T-helper 2 cell treated with Interferon-gamma antibody and Interleukin-4, amounts not matched to agents 5 μg/mL and 100 μg/mL, for 36 hours (primary cell): ENCODE data around the gene WDR7.

ENCODE experiments used
- DNase-seq: peaks from one replicate; pipeline ENCODE4 v3.0.0; 2021; ENCODE audit warnings: low spot score
- H3K27ac Mint-ChIP-seq: one replicate; pipeline ENCODE4 v1.8.0; 2021; ENCODE audit warnings: mild to moderate bottlenecking, mixed read lengths
- H3K27me3 Mint-ChIP-seq: one replicate; pipeline ENCODE4 v1.8.0; 2021; ENCODE audit warnings: low read depth, mixed read lengths
- H3K36me3 Mint-ChIP-seq: one replicate; pipeline ENCODE4 v1.8.0; 2021; ENCODE audit warnings: low read depth, mixed read lengths
- H3K4me1 Mint-ChIP-seq: one replicate; pipeline ENCODE4 v1.8.0; 2021; ENCODE audit warnings: low read depth, mixed read lengths
- H3K4me3 Mint-ChIP-seq: one replicate; pipeline ENCODE4 v1.8.0; 2022; ENCODE audit warnings: mild to moderate bottlenecking, moderate library complexity, mixed read lengths
- H3K9me3 Mint-ChIP-seq: one replicate; pipeline ENCODE4 v1.8.0; 2021; ENCODE audit warnings: mixed read lengths

WDR7 gene

DNA sequence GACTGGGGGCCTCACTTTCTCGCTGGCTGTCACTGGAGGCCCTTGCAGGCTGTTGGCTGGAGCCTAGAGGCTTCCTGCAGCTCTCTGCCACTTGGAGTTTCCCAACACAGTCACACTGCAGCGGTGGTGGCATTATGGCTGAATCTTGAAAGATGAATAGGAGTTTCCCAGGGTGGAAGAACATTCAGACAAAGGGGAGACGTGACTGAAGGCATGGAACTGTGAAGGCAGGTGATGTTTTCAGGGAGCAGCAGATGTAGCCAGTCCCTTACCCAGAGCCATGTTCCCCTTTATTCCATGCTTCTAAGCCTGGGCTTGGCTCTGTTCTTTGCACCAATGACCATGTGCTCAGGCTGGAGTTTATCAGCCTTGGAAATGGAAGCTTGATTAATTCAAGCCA, 389.0 kb downstream of the WDR7 start:
- H3K27ac Mint-ChIP-seq: no peak overlapping the region
- peaks cover 1% of the 10 kb centered on the region for H3K27me3 Mint-ChIP-seq
- H3K4me1 Mint-ChIP-seq: no peaks in the 10 kb centered on the region
- H3K36me3 Mint-ChIP-seq: no peaks in the 10 kb centered on the region
- H3K4me3 Mint-ChIP-seq: no peak overlapping the region
- no peak for DNase-seq
- no peaks in the 10 kb centered on the region for H3K9me3 Mint-ChIP-seq

DNA sequence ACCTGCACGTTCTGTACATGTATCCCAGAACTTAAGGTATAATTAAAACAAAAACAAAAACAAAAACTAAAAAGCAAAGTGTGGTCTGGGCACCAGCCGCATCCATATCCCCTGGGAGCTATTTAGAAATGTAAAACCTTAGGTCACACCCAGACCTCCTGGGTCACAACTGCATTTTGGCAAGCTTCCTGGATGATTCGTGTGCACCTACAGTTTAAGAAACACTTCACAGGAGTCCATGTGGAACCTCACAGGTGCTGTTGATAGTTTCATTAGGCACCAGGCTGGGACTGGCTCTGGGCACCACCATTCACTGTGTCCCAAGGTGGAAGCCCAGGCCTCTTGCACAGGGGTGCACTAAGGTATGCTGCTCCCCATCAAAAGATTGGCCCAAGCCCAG, 392.1 kb downstream of the WDR7 start:
- Mint-ChIP-seq H3K27ac (no peak overlapping the region), H3K4me3 (no peak overlapping the region), H3K27me3 (peaks cover 1% of the 10 kb centered on the region), H3K4me1 (no peaks in the 10 kb centered on the region), H3K9me3 (no peaks in the 10 kb centered on the region), H3K36me3 (no peaks in the 10 kb centered on the region)
- no peak for DNase-seq

DNA sequence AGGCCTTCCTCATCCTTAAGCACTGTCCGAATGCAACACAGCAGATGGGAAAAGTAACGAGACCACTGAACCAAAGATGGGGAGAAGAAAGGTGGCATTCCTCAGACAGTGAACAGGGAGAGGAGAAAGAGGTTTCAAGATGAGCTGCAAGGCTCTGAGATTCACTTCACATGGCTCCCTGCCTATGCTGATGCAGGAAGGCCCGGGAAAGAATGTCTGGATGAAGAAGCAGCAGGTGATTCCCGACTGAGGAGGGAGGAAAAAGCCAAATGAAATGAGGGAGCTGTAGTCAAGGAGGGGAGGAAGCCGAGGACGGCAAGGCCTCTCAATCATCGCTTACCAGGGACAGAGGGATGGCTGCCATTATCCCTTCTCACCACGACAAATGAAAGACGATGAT, 397.2 kb downstream of the WDR7 start:
- peaks cover 2% of the 10 kb centered on the region for H3K4me1 Mint-ChIP-seq
- no peaks in the 10 kb centered on the region for H3K9me3 Mint-ChIP-seq
- peaks cover 1% of the 10 kb centered on the region for H3K27me3 Mint-ChIP-seq
- no peaks in the 10 kb centered on the region for H3K36me3 Mint-ChIP-seq
- DNase-seq: no peak
- H3K4me3 Mint-ChIP-seq: no peak overlapping the region
- no peak overlapping the region for H3K27ac Mint-ChIP-seq

DNA sequence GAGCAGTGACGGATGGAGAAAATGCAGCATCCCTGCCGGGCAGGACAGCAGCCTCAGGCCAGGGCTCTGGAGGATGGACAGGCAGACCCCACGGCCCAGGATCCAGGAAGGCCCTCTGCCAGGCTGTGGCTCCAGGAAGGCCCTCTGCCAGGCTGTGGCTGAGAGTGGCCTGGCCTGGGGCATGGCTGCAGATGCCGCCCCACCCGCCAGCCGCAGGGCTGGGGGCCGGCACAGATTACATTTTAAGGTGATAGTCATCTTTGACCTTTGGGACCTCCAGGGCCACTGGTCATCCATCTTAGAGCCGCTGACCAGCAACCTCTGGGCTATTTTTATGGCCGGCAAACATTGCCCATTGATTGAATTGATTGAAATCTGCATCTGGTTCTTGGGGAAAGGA, 397.7 kb downstream of the WDR7 start:
- Mint-ChIP-seq H3K4me3 (no peak overlapping the region), H3K27ac (no peak overlapping the region), H3K27me3 (peaks cover 1% of the 10 kb centered on the region), H3K4me1 (peaks cover 2% of the 10 kb centered on the region), H3K9me3 (no peaks in the 10 kb centered on the region), H3K36me3 (no peaks in the 10 kb centered on the region)
- DNase-seq: no peak

DNA sequence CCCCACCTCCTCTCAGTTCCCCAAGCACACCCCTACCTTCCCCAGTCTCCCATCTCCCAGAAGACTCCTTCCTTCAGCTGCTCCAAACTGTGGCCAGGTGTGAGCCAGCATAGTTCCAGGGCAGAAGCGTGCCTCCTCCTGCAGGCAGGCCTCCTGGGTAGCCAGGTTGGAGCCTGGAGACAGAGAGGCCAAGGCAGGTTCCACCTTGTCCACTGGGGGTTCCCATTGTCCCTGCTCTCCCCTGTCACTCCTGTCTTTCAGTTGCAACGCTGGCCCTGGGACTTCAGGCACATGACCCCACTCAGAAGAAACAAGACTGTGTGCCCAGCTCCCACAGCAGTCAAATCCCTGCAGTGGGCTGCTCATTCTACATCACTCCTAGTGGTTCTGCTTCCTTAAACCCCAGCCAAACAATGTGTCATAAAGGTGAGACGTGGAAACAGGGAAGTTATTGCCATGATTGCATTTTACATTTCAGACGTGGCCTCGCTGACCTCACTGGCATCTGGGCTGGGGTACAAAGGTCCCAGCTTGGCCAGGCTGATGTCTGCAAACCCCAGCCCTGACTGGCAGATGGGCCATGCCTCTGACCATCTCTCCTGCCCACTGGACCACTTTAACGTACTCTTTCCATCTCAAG, 399.3 kb downstream of the WDR7 start:
- no peak overlapping the region for H3K27ac Mint-ChIP-seq
- peaks cover under 1% of the 10 kb centered on the region for H3K27me3 Mint-ChIP-seq
- H3K4me3 Mint-ChIP-seq: no peak overlapping the region
- DNase-seq: no peak
- H3K9me3 Mint-ChIP-seq: peaks cover 8% of the 10 kb centered on the region
- no peaks in the 10 kb centered on the region for H3K36me3 Mint-ChIP-seq
- peaks cover 2% of the 10 kb centered on the region for H3K4me1 Mint-ChIP-seq

DNA sequence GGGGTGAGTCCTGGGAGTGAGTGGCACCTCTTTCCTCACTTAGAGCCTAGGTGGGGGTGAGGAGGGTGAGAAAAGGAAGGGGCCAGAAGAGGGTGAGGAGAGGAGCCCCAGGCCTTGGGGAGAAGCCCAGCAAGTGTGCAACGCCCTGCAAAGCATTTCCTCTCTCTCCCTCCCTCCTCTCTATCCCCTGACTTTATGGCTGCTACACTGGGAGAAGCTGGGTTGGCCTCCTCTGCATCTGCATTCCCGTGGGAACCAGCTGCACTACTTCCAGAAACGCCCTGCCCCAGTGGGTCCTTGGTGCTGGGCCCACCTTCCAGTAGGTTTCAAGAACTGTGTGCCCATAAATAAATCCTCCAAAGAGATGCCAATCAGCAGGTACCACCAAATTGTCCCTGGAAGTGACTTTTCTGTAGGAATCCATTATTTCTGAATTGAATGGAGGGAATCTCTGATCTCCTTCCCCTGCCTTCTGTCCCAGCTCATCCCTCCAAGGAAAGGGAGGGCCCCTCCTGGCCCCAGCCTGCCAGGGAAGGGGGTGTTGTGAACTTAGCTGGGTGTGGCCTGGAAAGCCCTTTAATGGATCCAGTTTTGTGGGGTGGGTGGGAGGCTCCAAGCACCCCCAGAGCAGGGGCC, 400.0 kb downstream of the WDR7 start:
- Mint-ChIP-seq H3K27me3 (peaks cover 7% of the 10 kb centered on the region), H3K4me1 (peaks cover 2% of the 10 kb centered on the region), H3K9me3 (peaks cover 8% of the 10 kb centered on the region), H3K27ac (no peak overlapping the region), H3K36me3 (no peaks in the 10 kb centered on the region), H3K4me3 (no peak overlapping the region)
- no peak for DNase-seq

DNA sequence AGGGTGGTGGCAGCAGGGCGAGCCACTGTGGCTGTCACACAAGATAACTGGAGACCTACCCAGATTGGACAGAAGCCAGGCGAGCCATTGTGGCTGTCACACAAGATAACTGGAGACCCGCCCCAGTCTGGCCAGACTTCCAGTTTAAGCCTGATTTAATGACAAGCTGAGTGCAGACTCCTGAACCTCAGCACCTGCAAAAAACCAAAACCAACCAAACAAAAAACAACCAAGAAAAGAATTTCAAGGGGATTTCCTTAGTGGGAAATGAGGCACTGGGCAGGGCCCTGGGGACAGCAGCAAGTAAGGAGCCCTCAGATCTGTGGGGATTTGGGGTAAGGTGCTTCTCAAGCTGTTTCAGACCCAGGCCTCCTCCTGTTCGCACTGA, 400.5 kb downstream of the WDR7 start:
- peaks cover 7% of the 10 kb centered on the region for H3K27me3 Mint-ChIP-seq

DNA sequence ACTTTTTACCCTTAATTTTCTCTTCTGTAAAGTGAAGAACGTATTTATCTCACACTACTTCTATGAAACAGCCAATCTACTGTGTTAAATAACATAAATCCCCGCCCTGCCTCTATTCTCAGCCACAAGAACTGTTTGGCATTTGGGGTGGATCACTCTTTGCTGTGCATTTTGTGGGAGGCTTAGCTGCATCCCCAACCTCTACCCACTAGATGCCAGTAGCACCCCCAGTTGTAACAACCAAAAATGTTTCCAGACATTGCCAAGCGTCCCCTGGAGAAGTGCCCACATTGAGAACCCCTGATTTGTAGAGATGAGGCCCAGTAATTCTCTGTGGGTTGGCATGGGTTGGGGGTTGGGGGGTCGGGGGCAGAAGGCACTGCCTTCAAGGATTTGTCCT, 401.0 kb downstream of the WDR7 start:
- H3K36me3 Mint-ChIP-seq: no peaks in the 10 kb centered on the region

More for the DNA sequence above, 400.5 kb downstream of the WDR7 start:
- Mint-ChIP-seq H3K4me1 (peaks cover 2% of the 10 kb centered on the region), H3K4me3 (no peak overlapping the region), H3K9me3 (peaks cover 8% of the 10 kb centered on the region), H3K27ac (no peak overlapping the region), H3K36me3 (no peaks in the 10 kb centered on the region)
- DNase-seq: no peak

DNA sequence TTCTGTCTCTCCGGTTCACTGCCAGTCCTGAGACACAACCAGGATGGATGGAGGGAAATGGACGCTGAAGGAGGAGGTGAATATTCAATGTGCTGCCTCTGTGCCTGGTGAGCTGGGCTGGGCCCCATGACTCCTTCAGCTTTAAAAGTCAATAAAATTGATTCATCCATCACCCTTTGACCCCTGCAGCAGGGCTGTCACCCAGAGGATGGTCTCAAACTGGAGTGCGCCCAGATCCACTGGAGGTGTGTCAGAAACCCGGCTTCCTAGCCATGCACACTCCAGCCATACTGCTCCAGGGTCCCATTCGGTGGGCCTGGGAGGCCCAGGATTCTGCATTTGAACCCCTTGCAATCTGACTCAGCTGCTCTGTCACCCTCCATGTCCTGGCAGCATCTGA, 401.6 kb downstream of the WDR7 start:
- peaks cover 8% of the 10 kb centered on the region for H3K9me3 Mint-ChIP-seq
- H3K27me3 Mint-ChIP-seq: peaks cover 9% of the 10 kb centered on the region
- DNase-seq: no peak
- no peak overlapping the region for H3K4me3 Mint-ChIP-seq
- H3K36me3 Mint-ChIP-seq: no peaks in the 10 kb centered on the region
- no peak overlapping the region for H3K27ac Mint-ChIP-seq
- peaks cover 3% of the 10 kb centered on the region for H3K4me1 Mint-ChIP-seq

More for the DNA sequence above, 401.0 kb downstream of the WDR7 start:
- Mint-ChIP-seq H3K27me3 (peaks cover 7% of the 10 kb centered on the region), H3K27ac (no peak overlapping the region), H3K4me1 (peaks cover 2% of the 10 kb centered on the region), H3K9me3 (peaks cover 8% of the 10 kb centered on the region), H3K4me3 (no peak overlapping the region)
- DNase-seq: no peak

DNA sequence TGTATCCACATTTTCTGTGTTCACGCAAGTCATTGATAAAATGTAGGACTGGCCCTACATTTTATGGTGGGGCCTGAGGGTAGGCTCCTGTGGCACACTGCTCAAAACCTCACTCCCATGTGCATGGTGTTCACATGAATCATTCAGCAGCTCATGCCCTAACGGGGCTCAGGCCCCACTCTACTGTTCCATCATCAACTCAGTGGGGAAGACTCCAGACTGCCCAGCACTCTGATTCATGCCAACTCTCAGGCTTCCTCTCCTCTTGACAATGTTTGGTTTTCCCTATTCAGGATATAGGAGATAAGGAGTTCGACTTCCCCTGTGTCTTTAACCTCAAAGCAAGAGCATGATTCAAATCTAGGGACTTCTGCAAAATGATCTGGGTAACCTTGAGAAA, 403.7 kb downstream of the WDR7 start:
- Mint-ChIP-seq H3K4me1 (peaks cover 5% of the 10 kb centered on the region), H3K4me3 (no peak overlapping the region), H3K36me3 (no peaks in the 10 kb centered on the region), H3K9me3 (peaks cover 8% of the 10 kb centered on the region), H3K27ac (no peak overlapping the region), H3K27me3 (peaks cover 14% of the 10 kb centered on the region)
- no peak for DNase-seq

DNA sequence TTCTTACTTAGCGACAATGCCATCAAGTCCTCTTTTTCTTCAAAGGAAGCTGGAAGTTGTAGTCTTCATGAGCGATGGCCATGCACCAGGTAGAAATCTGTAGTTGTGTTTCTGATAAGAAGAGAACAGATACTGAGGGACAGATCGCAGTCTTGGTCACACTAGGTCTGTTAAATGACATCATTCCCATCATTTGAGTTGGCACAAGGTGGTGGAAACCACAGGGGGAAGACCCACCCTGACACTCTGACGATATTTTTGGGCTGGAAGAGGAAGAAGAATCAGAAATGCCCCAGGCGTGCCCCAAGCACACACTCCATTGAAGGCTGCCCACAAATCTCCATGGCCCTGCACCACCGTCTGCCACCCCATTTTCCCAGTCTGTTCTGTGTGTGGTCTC, 406.7 kb downstream of the WDR7 start:
- Mint-ChIP-seq H3K4me1 (peaks cover 3% of the 10 kb centered on the region), H3K27me3 (peaks cover 14% of the 10 kb centered on the region), H3K9me3 (peaks cover 8% of the 10 kb centered on the region), H3K36me3 (no peaks in the 10 kb centered on the region), H3K4me3 (no peak overlapping the region), H3K27ac (no peak overlapping the region)
- DNase-seq: no peak

DNA sequence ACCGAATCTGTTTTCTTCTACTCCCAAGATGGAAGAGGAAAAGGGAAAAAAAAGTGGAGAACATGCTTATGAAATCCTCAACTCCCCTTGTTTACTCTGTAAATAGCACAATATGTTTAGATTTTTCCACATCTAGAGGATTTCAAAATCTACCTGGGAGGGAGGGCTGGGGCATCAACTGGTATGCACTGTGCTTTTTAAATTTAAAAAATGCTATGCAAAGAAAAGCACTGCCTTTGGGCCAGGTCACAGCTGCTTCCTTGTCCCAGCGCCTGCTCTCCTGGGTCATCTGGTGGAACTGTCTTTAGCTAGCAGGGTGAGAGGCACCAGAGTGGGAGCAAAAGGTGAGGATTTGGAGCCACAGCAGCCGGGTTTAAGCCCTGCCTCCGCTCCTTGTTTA, 407.6 kb downstream of the WDR7 start:
- DNase-seq: no peak
- Mint-ChIP-seq H3K4me3 (no peak overlapping the region), H3K27me3 (peaks cover 14% of the 10 kb centered on the region), H3K9me3 (peaks cover 8% of the 10 kb centered on the region), H3K4me1 (peaks cover 3% of the 10 kb centered on the region), H3K27ac (no peak overlapping the region), H3K36me3 (no peaks in the 10 kb centered on the region)

DNA sequence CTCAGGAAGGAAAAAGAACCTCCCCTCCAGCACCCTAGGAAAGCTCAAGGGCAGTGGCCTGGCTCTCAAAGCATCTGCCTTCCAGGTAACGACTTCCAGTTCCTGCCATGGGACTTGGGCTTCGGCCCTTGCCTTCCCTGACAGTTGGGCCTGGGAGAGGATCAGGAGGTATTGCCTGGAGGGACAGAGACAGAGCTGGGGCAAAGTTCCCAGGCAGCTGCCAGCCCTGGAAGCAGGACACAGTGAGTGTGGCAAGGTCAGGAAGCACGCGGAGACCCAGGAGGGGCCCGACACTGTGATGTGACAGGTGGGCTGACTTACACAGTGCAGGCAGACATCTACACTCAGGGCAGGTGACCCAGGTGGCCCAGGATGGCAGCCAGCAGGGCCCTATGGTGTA, 408.2 kb downstream of the WDR7 start:
- H3K36me3 Mint-ChIP-seq: no peaks in the 10 kb centered on the region

DNA sequence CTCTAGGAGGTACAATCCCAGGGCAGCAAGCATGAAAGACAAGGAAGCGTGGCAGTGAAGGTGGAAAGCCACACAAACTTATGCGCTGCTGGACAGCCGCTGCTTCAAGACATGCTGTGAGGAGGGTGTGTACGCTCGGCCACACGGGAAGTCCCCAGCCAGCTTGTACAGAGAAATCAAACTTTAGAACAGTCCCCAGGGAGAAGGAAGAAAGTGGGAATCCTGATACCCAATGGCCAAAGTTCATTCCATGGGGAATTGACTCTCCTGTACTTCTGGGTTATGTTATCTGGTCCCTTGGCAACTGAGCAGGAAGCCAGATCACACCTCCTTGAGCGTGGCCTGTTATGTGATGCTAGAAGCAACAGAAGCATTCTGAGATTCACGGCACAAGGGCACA, 409.7 kb downstream of the WDR7 start:
- Mint-ChIP-seq H3K27me3 (peaks cover 10% of the 10 kb centered on the region), H3K9me3 (no peaks in the 10 kb centered on the region), H3K4me3 (no peak overlapping the region), H3K4me1 (peaks cover 3% of the 10 kb centered on the region), H3K27ac (no peak overlapping the region), H3K36me3 (no peaks in the 10 kb centered on the region)
- no peak for DNase-seq

More for the DNA sequence above, 408.2 kb downstream of the WDR7 start:
- no peak overlapping the region for H3K27ac Mint-ChIP-seq
- peaks cover 4% of the 10 kb centered on the region for H3K9me3 Mint-ChIP-seq
- H3K27me3 Mint-ChIP-seq: peaks cover 14% of the 10 kb centered on the region
- peaks cover 3% of the 10 kb centered on the region for H3K4me1 Mint-ChIP-seq
- no peak overlapping the region for H3K4me3 Mint-ChIP-seq
- no peak for DNase-seq

DNA sequence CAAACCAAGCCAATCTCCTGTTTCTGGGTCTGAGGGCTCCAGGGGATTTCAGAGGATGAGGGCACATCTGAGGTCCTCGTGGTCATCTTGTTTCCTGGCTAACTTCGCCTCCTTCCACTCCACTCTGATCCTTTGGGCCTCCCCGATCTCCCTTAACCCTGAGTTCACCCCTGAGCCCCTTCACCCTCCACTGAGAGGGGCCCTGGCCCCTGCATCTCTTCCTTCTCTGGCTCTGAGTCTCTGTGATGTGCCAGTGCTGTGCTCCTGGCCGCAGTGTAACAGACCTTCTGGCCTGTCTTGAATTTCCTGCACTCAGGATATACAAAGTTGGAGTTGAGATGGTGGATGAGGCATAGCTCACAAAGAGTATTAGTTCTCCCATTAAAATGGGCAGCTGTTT, 411.0 kb downstream of the WDR7 start:
- Mint-ChIP-seq H3K4me1 (peaks cover 3% of the 10 kb centered on the region), H3K27me3 (peaks cover 7% of the 10 kb centered on the region), H3K9me3 (no peaks in the 10 kb centered on the region), H3K36me3 (no peaks in the 10 kb centered on the region), H3K27ac (no peak overlapping the region), H3K4me3 (no peak overlapping the region)
- no peak for DNase-seq
